ENCODE measurements around the gene PPP1R14C. TPM values are rescaled to one million over a fixed set of nuclear protein-coding genes. Genes with fewer than 3 reads are reported as not detected.

Gene PPP1R14C
- total RNA-seq, 1 donor, result 3.6 TPM

- no peaks in the 10 kb centered on the region for H3K79me2 ChIP-seq (ENCODE audit: insufficient read depth, low read length)
- H3K27ac ChIP-seq (ENCODE audit: low read depth, low read length), result no peak overlapping the region
- TF ChIP-seq CTCF (IDR thresholded peaks at IDR 0.05; ENCODE audit: extremely low read depth, low read depth, low read length), result no peak
Observed at GRCh38 chr6:150199241-150199640, 56.4 kb downstream of the PPP1R14C start.

GRCh38 chr6:150200428-150201100 is 57.7 kb downstream of the PPP1R14C start:
- H3K79me2 ChIP-seq (ENCODE audit: insufficient read depth, low read length), result no peaks in the 10 kb centered on the region
- no peak overlapping the region for H3K27ac ChIP-seq (ENCODE audit: low read depth, low read length)
- no peak for TF ChIP-seq CTCF (IDR thresholded peaks at IDR 0.05; ENCODE audit: extremely low read depth, low read depth, low read length)
- H2AFZ ChIP-seq (ENCODE audit: low read length), result no peak overlapping the region
- H3K4me3 ChIP-seq (ENCODE audit: insufficient read depth, low read length), result no peak overlapping the region
- H3K9me3 ChIP-seq (ENCODE audit: low read depth, low read length), result no peaks in the 10 kb centered on the region
- H3K4me2 ChIP-seq (ENCODE audit: insufficient read depth, low read length), result no peak overlapping the region
- no peaks in the 10 kb centered on the region for H3K4me1 ChIP-seq (ENCODE audit: insufficient read depth, low read length)
- H4K20me1 ChIP-seq (ENCODE audit: insufficient read depth, low read length), result no peaks in the 10 kb centered on the region
- no peaks in the 10 kb centered on the region for H3K27me3 ChIP-seq (ENCODE audit: insufficient read depth, low read length)
- no peak for DNase-seq (ENCODE audit: insufficient read length, low spot score, missing footprints)
- H3K36me3 ChIP-seq (ENCODE audit: insufficient read depth, low read length), result no peaks in the 10 kb centered on the region

More at GRCh38 chr6:150199241-150199640, 56.4 kb downstream of the PPP1R14C start:
- Histone ChIP-seq H2AFZ (ENCODE audit: low read length) (no peak overlapping the region), H3K4me3 (ENCODE audit: insufficient read depth, low read length) (no peak overlapping the region), H4K20me1 (ENCODE audit: insufficient read depth, low read length) (no peaks in the 10 kb centered on the region), H3K36me3 (ENCODE audit: insufficient read depth, low read length) (no peaks in the 10 kb centered on the region), H3K4me1 (ENCODE audit: insufficient read depth, low read length) (no peaks in the 10 kb centered on the region), H3K27me3 (ENCODE audit: insufficient read depth, low read length) (no peaks in the 10 kb centered on the region), H3K9me3 (ENCODE audit: low read depth, low read length) (no peaks in the 10 kb centered on the region), H3K4me2 (ENCODE audit: insufficient read depth, low read length) (no peak overlapping the region)
- no peak for DNase-seq (ENCODE audit: insufficient read length, low spot score, missing footprints)

GRCh38 chr6:150201285-150201684 is 58.4 kb downstream of the PPP1R14C start:
- Histone ChIP-seq H4K20me1 (ENCODE audit: insufficient read depth, low read length) (no peaks in the 10 kb centered on the region), H3K27me3 (ENCODE audit: insufficient read depth, low read length) (no peaks in the 10 kb centered on the region), H3K4me2 (ENCODE audit: insufficient read depth, low read length) (no peak overlapping the region), H3K9me3 (ENCODE audit: low read depth, low read length) (no peaks in the 10 kb centered on the region), H3K27ac (ENCODE audit: low read depth, low read length) (no peak overlapping the region), H3K36me3 (ENCODE audit: insufficient read depth, low read length) (no peaks in the 10 kb centered on the region), H2AFZ (ENCODE audit: low read length) (no peak overlapping the region), H3K4me3 (ENCODE audit: insufficient read depth, low read length) (no peak overlapping the region), H3K4me1 (ENCODE audit: insufficient read depth, low read length) (no peaks in the 10 kb centered on the region), H3K79me2 (ENCODE audit: insufficient read depth, low read length) (no peaks in the 10 kb centered on the region)
- peak; percentile 65 for DNase-seq (ENCODE audit: insufficient read length, low spot score, missing footprints)
- no peak for TF ChIP-seq CTCF (IDR thresholded peaks at IDR 0.05; ENCODE audit: extremely low read depth, low read depth, low read length)

GRCh38 chr6:150201772-150202329 is 59.0 kb downstream of the PPP1R14C start:
- no peak overlapping the region for H3K4me3 ChIP-seq (ENCODE audit: insufficient read depth, low read length)
- no peak overlapping the region for H3K4me2 ChIP-seq (ENCODE audit: insufficient read depth, low read length)
- no peaks in the 10 kb centered on the region for H3K27me3 ChIP-seq (ENCODE audit: insufficient read depth, low read length)
- no peaks in the 10 kb centered on the region for H3K79me2 ChIP-seq (ENCODE audit: insufficient read depth, low read length)
- no peaks in the 10 kb centered on the region for H4K20me1 ChIP-seq (ENCODE audit: insufficient read depth, low read length)
- H3K36me3 ChIP-seq (ENCODE audit: insufficient read depth, low read length), result no peaks in the 10 kb centered on the region
- no peak for DNase-seq (ENCODE audit: insufficient read length, low spot score, missing footprints)
- H3K4me1 ChIP-seq (ENCODE audit: insufficient read depth, low read length), result no peaks in the 10 kb centered on the region
- no peak overlapping the region for H3K27ac ChIP-seq (ENCODE audit: low read depth, low read length)
- no peak overlapping the region for H2AFZ ChIP-seq (ENCODE audit: low read length)
- no peak for TF ChIP-seq CTCF (IDR thresholded peaks at IDR 0.05; ENCODE audit: extremely low read depth, low read depth, low read length)
- H3K9me3 ChIP-seq (ENCODE audit: low read depth, low read length), result no peaks in the 10 kb centered on the region
